ENCODE measurements around the gene CTBP1.

CTBP1 gene

GRCh38 chr4:1199556-1200331 is 49.2 kb downstream of the CTBP1 start:
- DNase-seq (ENCODE audit: low read depth in 1 of 2, low spot score in 1 of 2), result peak in 1 of 2 donors; percentile 0

GRCh38 chr4:1198098-1198844 is 50.7 kb downstream of the CTBP1 start:
- DNase-seq (ENCODE audit: low read depth in 1 of 2, low spot score in 1 of 2), result peak in 1 of 2 donors; percentile 1

DNA sequence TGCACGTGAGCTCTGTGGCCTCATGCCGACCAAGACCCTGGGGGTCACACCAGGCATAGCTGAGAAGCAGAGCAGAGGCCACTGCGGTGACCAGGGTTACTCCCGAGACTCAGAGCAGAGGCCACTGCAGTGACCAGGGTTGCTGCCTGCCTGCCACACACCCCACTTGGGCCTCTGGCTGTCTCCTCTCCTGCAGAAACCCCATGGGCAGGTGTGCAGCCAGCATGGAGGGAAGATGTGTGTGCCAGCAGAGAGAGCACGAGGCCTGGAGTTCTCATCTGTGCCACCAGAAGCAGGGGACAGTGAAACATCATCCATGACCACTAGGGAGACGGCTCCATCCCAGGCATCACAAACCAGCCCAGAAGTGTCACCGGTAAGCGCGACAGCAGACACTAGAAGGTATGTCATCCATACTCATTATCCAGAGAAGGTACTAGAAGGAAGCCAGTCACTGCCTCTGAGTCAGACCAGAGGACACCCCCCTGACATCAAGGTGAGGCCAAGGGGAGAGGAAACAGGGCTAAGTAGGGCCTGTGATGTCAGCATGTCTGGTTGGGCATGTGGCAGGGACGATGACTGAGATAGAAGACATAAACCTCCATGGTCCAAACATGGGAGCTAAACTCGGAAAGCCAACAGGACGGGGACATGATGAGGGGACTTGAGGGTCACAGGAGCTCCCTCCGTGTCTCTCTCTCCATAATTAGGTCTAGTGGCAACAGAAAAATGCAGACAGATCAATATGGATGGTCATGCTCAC is 52.3 kb downstream of the CTBP1 start:
- peak in 1 of 2 donors; percentile 0 for DNase-seq (ENCODE audit: low read depth in 1 of 2, low spot score in 1 of 2)

DNA sequence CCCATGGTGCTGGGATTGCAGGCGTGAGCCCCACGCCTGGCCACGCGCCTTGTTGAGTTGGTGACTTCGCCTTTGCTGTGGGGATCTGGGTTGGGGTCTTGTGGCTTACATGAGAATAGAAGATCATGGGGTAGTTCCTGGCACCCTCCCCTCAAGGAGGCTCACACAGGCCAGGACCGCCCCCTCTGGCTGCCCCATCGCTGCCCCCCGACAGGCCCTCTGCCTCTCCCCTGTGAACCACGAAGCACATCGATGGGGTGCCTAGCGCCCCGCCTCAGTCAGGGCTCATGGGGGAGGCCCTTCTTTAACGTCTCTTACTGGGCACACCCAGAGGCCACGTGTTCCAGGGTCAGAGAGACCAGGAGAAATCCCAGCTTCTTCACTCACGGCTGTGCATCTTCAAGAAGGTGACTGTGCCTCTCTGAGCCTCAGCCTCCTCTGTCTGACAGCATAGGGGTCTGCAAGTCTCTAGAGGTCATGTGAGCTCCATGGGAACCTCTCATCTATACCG is 53.0 kb downstream of the CTBP1 start:
- peak in 1 of 2 donors; percentile 1 for DNase-seq (ENCODE audit: low read depth in 1 of 2, low spot score in 1 of 2)

GRCh38 chr4:1195109-1195671 is 53.7 kb downstream of the CTBP1 start:
- peak in 1 of 2 donors; percentile 1 for DNase-seq (ENCODE audit: low read depth in 1 of 2, low spot score in 1 of 2)

GRCh38 chr4:1194010-1194900 is 54.7 kb downstream of the CTBP1 start:
- no peak for DNase-seq (ENCODE audit: low read depth in 1 of 2, low spot score in 1 of 2)

- DNase-seq (ENCODE audit: low read depth in 1 of 2, low spot score in 1 of 2), result peak in 1 of 2 donors; percentile 1
These were observed 55.5 kb downstream of the CTBP1 start for GRCh38 chr4:1193206-1194009.

DNA sequence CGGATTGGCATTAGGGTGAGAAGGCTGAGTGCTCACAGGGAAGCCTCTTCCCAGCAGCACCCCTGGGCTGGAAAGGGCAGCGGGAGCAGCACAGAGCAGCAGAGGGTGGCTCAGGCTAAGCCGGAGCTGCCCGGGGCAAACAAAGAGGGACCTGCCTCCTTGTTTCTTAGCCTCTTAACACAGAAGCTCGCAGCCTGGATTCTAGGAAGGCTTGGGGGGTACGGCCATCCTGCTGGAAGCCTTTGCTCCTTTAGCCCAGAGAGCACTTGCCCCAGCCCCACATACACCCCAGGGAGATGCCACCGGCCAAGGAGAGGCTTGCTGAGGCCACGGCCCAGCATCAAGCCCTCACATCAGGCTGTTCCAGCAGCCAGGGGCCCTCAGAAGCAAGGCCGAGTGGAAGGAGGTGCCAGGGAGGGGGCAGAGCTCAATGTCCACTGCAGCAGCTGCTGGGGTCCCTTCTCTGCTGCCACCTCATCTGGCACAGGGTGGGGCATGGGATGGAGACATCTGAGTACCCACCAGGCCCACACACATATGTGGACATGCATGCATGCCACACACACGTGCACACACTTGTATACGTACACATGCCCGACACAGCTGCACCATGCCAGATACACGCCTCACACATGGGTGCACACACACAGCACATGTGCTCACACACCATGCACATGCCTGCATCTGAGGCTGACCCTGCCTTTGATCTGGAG is 56.3 kb downstream of the CTBP1 start:
- DNase-seq (ENCODE audit: low read depth in 1 of 2, low spot score in 1 of 2), result no peak

DNA sequence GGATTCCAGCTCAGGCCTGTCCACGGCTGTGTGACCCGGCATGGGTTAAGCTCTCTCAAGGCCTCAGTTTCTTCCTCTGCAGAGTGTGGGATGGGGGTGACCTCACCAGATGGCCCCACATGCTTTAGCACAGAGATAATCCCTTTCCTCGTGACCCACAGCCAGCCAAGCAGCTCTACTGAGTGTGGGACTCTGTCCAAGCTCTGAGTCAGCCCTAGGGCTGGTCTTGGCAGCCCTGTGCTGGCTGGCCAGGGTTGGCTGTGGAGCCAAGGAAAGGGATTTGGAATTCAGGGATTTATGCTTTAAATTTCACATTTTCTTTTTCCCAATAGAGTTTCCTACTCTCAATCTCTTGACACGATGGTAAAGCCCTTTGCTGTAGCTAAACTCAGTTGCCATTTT is 56.8 kb downstream of the CTBP1 start:
- DNase-seq (ENCODE audit: low read depth in 1 of 2, low spot score in 1 of 2), result no peak

GRCh38 chr4:1191621-1192020 is 57.3 kb downstream of the CTBP1 start:
- no peak for DNase-seq (ENCODE audit: low read depth in 1 of 2, low spot score in 1 of 2)

DNA sequence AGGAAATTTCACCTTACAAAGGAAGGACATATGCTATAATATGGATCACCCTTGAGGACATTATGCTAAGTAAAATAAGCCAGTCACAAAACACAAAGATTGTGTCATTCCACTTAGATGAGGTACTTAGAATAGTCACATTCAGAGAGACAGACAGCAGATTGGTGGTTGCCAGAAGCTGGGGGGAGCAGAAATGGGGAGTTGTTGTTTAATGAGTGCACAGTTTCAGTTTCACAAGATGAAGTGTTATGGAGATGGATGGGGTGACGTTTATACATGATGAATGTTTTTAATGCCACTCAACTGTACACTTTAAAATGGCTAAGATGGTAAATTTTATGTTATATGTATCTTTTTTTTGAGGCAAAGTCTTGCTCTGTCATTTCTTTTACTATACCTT is 61.7 kb downstream of the CTBP1 start:
- peak in 1 of 2 donors; percentile 2 for DNase-seq (ENCODE audit: low read depth in 1 of 2, low spot score in 1 of 2)

DNA sequence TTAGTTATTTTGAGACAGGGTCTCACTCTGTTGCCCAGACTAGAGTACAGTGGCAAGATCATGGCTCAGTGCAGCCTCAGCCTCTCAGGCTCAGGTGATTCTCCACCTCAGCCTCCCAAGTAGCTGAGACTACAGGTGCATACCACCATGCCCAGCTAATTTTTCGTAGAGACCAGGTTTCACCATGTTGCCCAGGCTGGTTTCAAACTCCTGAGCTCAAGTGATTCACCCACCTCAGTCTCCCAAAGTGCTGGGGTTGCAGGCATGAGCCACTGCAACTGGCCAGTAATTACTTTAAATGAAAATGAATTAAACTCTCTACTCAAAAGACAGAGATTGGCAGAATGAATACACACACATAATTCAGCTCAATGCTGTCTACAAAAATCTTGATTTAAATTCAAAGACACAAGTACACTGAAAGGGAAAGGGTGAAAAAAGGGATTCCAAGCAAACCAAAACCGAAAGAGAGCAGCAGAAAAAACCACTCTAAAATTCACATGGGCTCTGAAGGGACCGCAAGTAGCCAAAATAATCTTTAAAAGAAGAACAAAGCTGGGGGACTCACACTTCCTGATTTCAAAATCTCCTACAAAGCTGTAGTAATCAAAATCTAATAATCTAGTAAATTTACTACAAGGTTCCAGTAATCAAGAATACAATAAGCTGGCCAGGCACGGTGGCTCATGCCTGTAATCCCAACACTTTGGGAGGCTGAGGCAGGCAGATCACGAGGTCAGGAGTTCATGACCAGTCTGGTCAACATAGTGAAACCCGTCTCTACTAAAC is 64.8 kb downstream of the CTBP1 start:
- DNase-seq (ENCODE audit: low read depth in 1 of 2, low spot score in 1 of 2), result no peak

GRCh38 chr4:1182313-1182712 is 66.6 kb downstream of the CTBP1 start:
- DNase-seq (ENCODE audit: low read depth in 1 of 2, low spot score in 1 of 2), result no peak

DNA sequence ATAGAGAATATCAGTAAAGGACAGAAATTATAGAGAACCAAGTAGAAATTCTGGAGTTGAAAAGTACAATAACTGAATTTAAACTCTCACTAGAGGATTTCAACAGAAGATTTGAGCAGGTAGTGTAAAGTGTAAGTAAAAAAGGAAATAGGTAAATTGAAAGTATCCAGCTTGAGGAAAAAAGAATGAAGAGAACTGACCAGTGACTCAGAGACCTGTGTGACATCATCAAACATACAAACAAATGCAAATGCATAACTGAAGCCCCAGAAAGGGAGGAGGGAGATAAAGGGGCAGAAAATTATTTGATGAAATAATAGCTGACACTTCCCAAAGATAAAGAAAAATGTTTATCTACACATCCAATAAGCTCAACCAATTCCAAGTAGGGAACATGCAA is 68.3 kb downstream of the CTBP1 start:
- no peak for DNase-seq (ENCODE audit: low read depth in 1 of 2, low spot score in 1 of 2)

DNA sequence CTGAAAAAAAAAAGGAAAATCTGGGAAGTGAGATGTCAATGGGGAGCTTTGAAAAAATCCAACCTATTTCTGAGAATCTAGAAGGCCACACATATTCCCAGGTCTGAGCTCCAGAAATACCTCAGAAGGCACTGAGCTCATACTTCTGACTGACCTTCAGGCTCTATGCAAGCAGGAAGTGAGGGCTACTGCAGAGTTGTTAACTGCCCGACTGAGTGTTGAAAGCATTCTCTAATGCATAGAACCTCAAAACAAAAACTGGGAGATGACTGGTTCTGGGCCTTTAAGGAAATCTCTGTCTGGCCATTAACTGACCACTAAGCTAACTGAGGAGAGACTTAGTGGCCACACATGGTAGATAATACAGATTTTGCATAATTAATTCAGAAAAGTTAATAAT is 69.0 kb downstream of the CTBP1 start:
- DNase-seq (ENCODE audit: low read depth in 1 of 2, low spot score in 1 of 2), result no peak

- DNase-seq (ENCODE audit: low read depth in 1 of 2, low spot score in 1 of 2), result no peak
These were observed 69.9 kb downstream of the CTBP1 start for GRCh38 chr4:1179089-1179441.

DNA sequence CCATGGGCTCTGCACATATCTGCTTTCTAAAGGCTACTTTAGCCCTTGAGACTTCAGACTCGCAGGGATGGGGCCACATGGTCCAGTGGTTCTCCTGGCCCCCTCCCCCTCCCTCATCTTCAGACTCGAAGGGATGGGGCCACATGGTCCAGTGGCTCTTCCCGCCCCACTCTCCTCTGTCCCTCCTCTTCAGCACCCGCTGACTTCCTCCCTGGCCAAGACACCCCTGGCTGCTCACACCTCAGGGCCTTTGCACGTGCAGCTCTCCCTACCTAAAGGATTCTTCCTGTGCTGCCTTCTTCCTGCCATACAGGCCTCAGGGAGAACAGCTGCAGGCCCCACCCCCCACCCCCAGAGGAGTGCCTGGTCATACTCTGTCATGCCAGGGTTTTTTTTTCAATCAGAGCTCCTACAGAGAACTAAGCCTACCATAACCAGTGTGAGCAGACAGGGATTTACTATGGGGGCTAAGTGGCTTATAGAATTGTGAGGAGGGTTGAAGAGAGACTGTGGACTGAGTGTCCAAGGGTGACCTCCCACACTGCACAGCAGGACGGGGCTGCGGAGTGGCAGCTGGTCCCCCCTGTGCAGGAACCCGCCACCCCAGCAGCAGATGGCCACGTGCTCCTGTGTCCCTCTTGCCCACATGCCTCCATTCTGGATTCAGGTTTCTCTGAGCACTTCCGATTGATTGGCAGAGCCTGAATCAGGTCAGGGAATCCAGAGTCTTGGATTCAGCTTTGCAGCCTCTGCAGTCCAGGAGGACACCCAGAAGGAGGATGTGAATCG is 70.4 kb downstream of the CTBP1 start:
- DNase-seq (ENCODE audit: low read depth in 1 of 2, low spot score in 1 of 2), result no peak

Measured in activated T-helper 1 cell treated with anti-CD3 and anti-CD28 coated beads, Interleukin-2, amount 50 U/mL, for 16 hours (primary cell).